DMS153 (cell line): ENCODE results near the gene SLC12A1.

ENCODE experiments used
- DNase-seq: peaks from one replicate; lab custom pipeline; 2025; lab: John Stamatoyannopoulos, UW

The SLC12A1 gene

GRCh38 chr15:48205981-48206380, at the start of gene SLC12A1:
TSS of gene SLC12A1 (plus strand) at chr15:48206302. CDS start at chr15:48207720, 1,418 bp downstream.
- no peak for DNase-seq

- no peak for DNase-seq
Measured at GRCh38 chr15:48168616-48169015, 37.5 kb upstream of the SLC12A1 start.

- peak; percentile 1 for DNase-seq
Measured at GRCh38 chr15:48170981-48171380, 35.1 kb upstream of the SLC12A1 start.

GRCh38 chr15:48175126-48175525, 31.0 kb upstream of the SLC12A1 start:
- DNase-seq: no peak

GRCh38 chr15:48176112-48176511, 30.0 kb upstream of the SLC12A1 start:
- DNase-seq: no peak

GRCh38 chr15:48176957-48177356, 29.1 kb upstream of the SLC12A1 start:
- DNase-seq: no peak

GRCh38 chr15:48177383-48177765, 28.7 kb upstream of the SLC12A1 start:
- peak; percentile 5 for DNase-seq

GRCh38 chr15:48177766-48178647, 28.1 kb upstream of the SLC12A1 start, which contains the start of gene MYEF2:
TSS of gene MYEF2 (minus strand) at chr15:48178295. CDS start at chr15:48178237, 58 bp downstream.
- DNase-seq: peak; percentile 55

GRCh38 chr15:48178648-48178931, 27.5 kb upstream of the SLC12A1 start:
- DNase-seq: no peak

- DNase-seq: no peak
Measured at GRCh38 chr15:48182749-48183148, 23.4 kb upstream of the SLC12A1 start.

- DNase-seq: no peak
Measured at GRCh38 chr15:48185529-48185928, 20.6 kb upstream of the SLC12A1 start.

- DNase-seq: no peak
Measured at GRCh38 chr15:48186271-48186670, 19.8 kb upstream of the SLC12A1 start.

- DNase-seq: no peak
Measured at GRCh38 chr15:48190932-48191573, 15.0 kb upstream of the SLC12A1 start.

GRCh38 chr15:48191574-48192225, 14.4 kb upstream of the SLC12A1 start, which contains the start of gene CTXN2:
TSS of gene CTXN2 (plus strand) at chr15:48191665. CDS start at chr15:48201301, 9,636 bp downstream.
- peak; percentile 14 for DNase-seq

GRCh38 chr15:48202068-48202467, 4.0 kb upstream of the SLC12A1 start:
- no peak for DNase-seq

- no peak for DNase-seq
Measured at GRCh38 chr15:48221261-48221660, 15.2 kb downstream of the SLC12A1 start.

GRCh38 chr15:48221885-48222284, 15.8 kb downstream of the SLC12A1 start:
- no peak for DNase-seq

GRCh38 chr15:48222627-48223026, 16.5 kb downstream of the SLC12A1 start:
- DNase-seq: no peak

GRCh38 chr15:48225771-48226170, 19.7 kb downstream of the SLC12A1 start:
- no peak for DNase-seq

GRCh38 chr15:48230498-48230897, 24.4 kb downstream of the SLC12A1 start:
- no peak for DNase-seq

GRCh38 chr15:48233246-48233645, 27.1 kb downstream of the SLC12A1 start:
- DNase-seq: no peak

- no peak for DNase-seq
Measured at GRCh38 chr15:48239334-48239733, 33.2 kb downstream of the SLC12A1 start.

GRCh38 chr15:48242015-48242414, 35.9 kb downstream of the SLC12A1 start:
- DNase-seq: peak; percentile 45
